ENCODE results near the gene TSPAN4. TPM values are rescaled to one million over a fixed set of nuclear protein-coding genes. Genes with fewer than 3 reads are reported as not detected.

Gene TSPAN4
- total and polyA plus RNA-seq, 9 of the 15 experiments (the other 6 are each of a cell fraction or from before 2014, with no cell fraction given) = 0.07 to 31.0 (median 15.7) TPM

DNA sequence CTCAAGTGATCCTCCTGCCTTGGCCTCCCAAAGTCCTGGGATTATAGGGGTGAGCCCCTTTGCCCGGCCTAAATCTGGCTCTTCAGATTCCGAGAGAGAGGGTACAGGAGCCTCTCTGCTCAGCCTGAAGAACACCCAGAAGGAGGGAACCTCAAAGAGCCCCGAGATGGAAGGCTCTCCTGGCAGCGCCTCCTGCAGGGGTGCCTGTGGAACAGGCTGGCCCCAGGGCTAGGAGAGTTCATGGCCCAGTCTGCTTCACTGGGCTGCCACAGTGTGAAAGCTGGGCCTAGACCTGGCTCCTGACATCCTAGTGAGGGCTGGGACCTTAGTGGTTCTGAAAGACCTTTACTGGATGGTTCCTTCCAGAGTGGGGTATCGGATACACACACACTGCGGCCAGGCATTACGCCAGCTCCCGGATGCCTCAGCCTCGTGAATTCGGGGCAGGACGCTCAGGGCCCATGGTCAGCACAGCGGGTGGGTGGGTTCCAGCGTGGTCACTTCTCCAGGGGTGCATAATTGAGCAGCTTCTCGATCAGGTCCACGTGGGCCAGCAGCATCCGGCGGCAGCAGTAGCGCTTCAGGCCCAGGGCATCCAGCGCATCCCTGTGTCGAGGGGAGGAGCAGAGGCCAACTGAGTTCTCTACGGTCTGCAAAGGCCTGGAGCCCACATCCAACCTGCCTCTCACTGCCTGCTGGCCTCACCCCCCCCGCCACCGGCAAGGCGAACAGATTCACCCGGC is 2.6 kb upstream of the TSPAN4 start (continued):
- TF ChIP-seq ZFP91 (CRISPR knock-in tag; IDR thresholded peaks at IDR 0.05) = no peak
- TF ChIP-seq RBM25 (IDR thresholded peaks at IDR 0.05; ENCODE audit: low read depth, low read length, severe bottlenecking) = no peak
- TF ChIP-seq HMG20B (CRISPR knock-in tag; IDR thresholded peaks at IDR 0.05) = no peak
- no peak for TF ChIP-seq ZNF644 (tag; IDR thresholded peaks at IDR 0.05; ENCODE audit: low read depth)
- TF ChIP-seq NFE2 (IDR thresholded peaks at IDR 0.05; ENCODE audit: low read depth) = no peak
- TF ChIP-seq, protein P1, sequence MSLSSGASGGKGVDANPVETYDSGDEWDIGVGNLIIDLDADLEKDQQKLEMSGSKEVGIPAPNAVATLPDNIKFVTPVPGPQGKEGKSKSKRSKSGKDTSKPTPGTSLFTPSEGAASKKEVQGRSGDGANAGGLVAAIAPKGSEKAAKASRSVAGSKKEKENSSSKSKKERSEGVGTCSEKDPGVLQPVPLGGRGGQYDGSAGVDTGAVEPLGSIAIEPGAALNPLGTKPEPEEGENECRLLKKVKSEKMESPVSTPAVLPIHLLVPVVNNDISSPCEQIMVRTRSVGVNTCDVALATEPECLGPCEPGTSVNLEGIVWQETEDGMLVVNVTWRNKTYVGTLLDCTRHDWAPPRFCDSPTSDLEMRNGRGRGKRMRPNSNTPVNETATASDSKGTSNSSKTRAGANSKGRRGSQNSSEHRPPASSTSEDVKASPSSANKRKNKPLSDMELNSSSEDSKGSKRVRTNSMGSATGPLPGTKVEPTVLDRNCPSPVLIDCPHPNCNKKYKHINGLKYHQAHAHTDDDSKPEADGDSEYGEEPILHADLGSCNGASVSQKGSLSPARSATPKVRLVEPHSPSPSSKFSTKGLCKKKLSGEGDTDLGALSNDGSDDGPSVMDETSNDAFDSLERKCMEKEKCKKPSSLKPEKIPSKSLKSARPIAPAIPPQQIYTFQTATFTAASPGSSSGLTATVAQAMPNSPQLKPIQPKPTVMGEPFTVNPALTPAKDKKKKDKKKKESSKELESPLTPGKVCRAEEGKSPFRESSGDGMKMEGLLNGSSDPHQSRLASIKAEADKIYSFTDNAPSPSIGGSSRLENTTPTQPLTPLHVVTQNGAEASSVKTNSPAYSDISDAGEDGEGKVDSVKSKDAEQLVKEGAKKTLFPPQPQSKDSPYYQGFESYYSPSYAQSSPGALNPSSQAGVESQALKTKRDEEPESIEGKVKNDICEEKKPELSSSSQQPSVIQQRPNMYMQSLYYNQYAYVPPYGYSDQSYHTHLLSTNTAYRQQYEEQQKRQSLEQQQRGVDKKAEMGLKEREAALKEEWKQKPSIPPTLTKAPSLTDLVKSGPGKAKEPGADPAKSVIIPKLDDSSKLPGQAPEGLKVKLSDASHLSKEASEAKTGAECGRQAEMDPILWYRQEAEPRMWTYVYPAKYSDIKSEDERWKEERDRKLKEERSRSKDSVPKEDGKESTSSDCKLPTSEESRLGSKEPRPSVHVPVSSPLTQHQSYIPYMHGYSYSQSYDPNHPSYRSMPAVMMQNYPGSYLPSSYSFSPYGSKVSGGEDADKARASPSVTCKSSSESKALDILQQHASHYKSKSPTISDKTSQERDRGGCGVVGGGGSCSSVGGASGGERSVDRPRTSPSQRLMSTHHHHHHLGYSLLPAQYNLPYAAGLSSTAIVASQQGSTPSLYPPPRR (CRISPR knock-in tag; IDR thresholded peaks at IDR 0.05; ENCODE audit: borderline replicate concordance) = no peak
- TF ChIP-seq MCM5 (IDR thresholded peaks at IDR 0.05; ENCODE audit: low read depth) = no peak
- no peak for TF ChIP-seq TCFL5 (CRISPR knock-in tag; conservative IDR thresholded peaks at IDR 0.05)
- no peak for TF ChIP-seq PRMT5 (CRISPR knock-in tag; IDR thresholded peaks at IDR 0.05)
- no peak for TF ChIP-seq ZSCAN32 (CRISPR knock-in tag; IDR thresholded peaks at IDR 0.05)
- no peak for TF ChIP-seq NR2F6 (CRISPR knock-in tag; IDR thresholded peaks at IDR 0.05)
- no peak for TF ChIP-seq ZFP1 (CRISPR knock-in tag; IDR thresholded peaks at IDR 0.05)
- TF ChIP-seq CBFA2T3 (IDR thresholded peaks at IDR 0.05) = no peak
- no peak for TF ChIP-seq SIN3A (IDR thresholded peaks at IDR 0.05; ENCODE audit: borderline replicate concordance in 2 of 2, control insufficient read depth in 1 of 2, low read depth in 2 of 2, low read length in 2 of 2)
- no peak for TF ChIP-seq AFF1 (IDR thresholded peaks at IDR 0.05; ENCODE audit: low read depth in 1 of 2, partially characterized antibody in 2 of 2)
- TF ChIP-seq ZNF561 (CRISPR knock-in tag; conservative IDR thresholded peaks at IDR 0.05) = no peak

Measured in K562 (cell line).